ENCODE data around the gene SH3RF3. TPM values are rescaled to one million over a fixed set of nuclear protein-coding genes. Genes with fewer than 3 reads are reported as not detected.

SH3RF3 gene
- total and polyA plus RNA-seq, 4 donors = 2.9 to 9.7 (median 8.6) TPM

GRCh38 chr2:109332880-109333279, 203.9 kb downstream of the SH3RF3 start:
- peak overlapping the region in 1 of 2 donors; percentile 80 for H3K27ac ChIP-seq (ENCODE audit: low read depth in 1 of 2, low read length in 1 of 2)
- DNase-seq = no peak
- H3K36me3 ChIP-seq (ENCODE audit: control insufficient read depth in 4 of 4, insufficient read depth in 4 of 4, low read length in 4 of 4) = no peaks in the 10 kb centered on the region
- TF ChIP-seq CTCF (IDR thresholded peaks at IDR 0.05; ENCODE audit: control extremely low read depth, extremely low read depth) = no peak
- no peaks in the 10 kb centered on the region for H3K9me3 ChIP-seq (ENCODE audit: control insufficient read depth in 4 of 4, insufficient read depth in 3 of 4, low read length in 3 of 4)
- peaks cover 0 to 46% (median 17%) of the 10 kb centered on the region in 5 donors for H3K4me1 ChIP-seq (ENCODE audit: control insufficient read depth in 5 of 5, insufficient read depth in 5 of 5, low read length in 5 of 5)
- no peak for ATAC-seq (ENCODE audit: insufficient read depth, low FRiP score)
- no peaks in the 10 kb centered on the region for H3K27me3 ChIP-seq (ENCODE audit: control insufficient read depth in 3 of 3, insufficient read depth in 3 of 3, low read length in 2 of 3)
- WGBS, 2 donors = 85% methylated on average over 9 of the region's 9 CpGs
- H3K4me3 ChIP-seq = no peak overlapping the region
- no peak overlapping the region for H3K9ac ChIP-seq (ENCODE audit: insufficient read depth in 1 of 2, low read length in 2 of 2)

- H3K9ac ChIP-seq (ENCODE audit: insufficient read depth in 1 of 2, low read length in 2 of 2) = no peak overlapping the region
- H3K27ac ChIP-seq (ENCODE audit: low read depth in 1 of 2, low read length in 1 of 2) = no peak overlapping the region
- no peaks in the 10 kb centered on the region for H3K9me3 ChIP-seq (ENCODE audit: control insufficient read depth in 4 of 4, insufficient read depth in 3 of 4, low read length in 3 of 4)
- H3K4me1 ChIP-seq (ENCODE audit: control insufficient read depth in 5 of 5, insufficient read depth in 5 of 5, low read length in 5 of 5) = peaks cover 0 to 46% (median 19%) of the 10 kb centered on the region in 5 donors
- no peaks in the 10 kb centered on the region for H3K36me3 ChIP-seq (ENCODE audit: control insufficient read depth in 4 of 4, insufficient read depth in 4 of 4, low read length in 4 of 4)
- no peak overlapping the region for H3K4me3 ChIP-seq
- no peaks in the 10 kb centered on the region for H3K27me3 ChIP-seq (ENCODE audit: control insufficient read depth in 3 of 3, insufficient read depth in 3 of 3, low read length in 2 of 3)
- ATAC-seq (ENCODE audit: insufficient read depth, low FRiP score) (no peak), DNase-seq (no peak)
- 70 to 81% methylated on average over 7 of the region's 7 CpGs for WGBS, 2 donors
- TF ChIP-seq CTCF (IDR thresholded peaks at IDR 0.05; ENCODE audit: control extremely low read depth, extremely low read depth) = no peak
Observed at GRCh38 chr2:109333414-109334210, 204.6 kb downstream of the SH3RF3 start.

GRCh38 chr2:109335631-109336176, 206.7 kb downstream of the SH3RF3 start:
- Histone ChIP-seq H3K36me3 (ENCODE audit: control insufficient read depth in 4 of 4, insufficient read depth in 4 of 4, low read length in 4 of 4) (no peaks in the 10 kb centered on the region), H3K27ac (ENCODE audit: low read depth in 1 of 2, low read length in 1 of 2) (no peak overlapping the region), H3K4me3 (no peak overlapping the region), H3K9me3 (ENCODE audit: control insufficient read depth in 4 of 4, insufficient read depth in 3 of 4, low read length in 3 of 4) (no peaks in the 10 kb centered on the region), H3K9ac (ENCODE audit: insufficient read depth in 1 of 2, low read length in 2 of 2) (no peak overlapping the region), H3K4me1 (ENCODE audit: control insufficient read depth in 5 of 5, insufficient read depth in 5 of 5, low read length in 5 of 5) (peaks cover 0 to 43% (median 17%) of the 10 kb centered on the region in 5 donors), H3K27me3 (ENCODE audit: control insufficient read depth in 3 of 3, insufficient read depth in 3 of 3, low read length in 2 of 3) (no peaks in the 10 kb centered on the region)
- DNase-seq (peak; percentile 49 to 77 (median 76)), ATAC-seq (ENCODE audit: insufficient read depth, low FRiP score) (no peak)
- TF ChIP-seq CTCF (IDR thresholded peaks at IDR 0.05; ENCODE audit: control extremely low read depth, extremely low read depth) = no peak
- WGBS, 2 donors = 20 to 35% methylated on average over 12 of the region's 12 CpGs

All from lung (tissue), 12 donors.